Measurements from ENCODE around the gene GTF3C4. TPM values are rescaled to one million over a fixed set of nuclear protein-coding genes. Genes with fewer than 3 reads are reported as not detected.

GTF3C4 gene
- total and polyA plus RNA-seq, 4 donors, result 3.1 to 18.7 (median 10.8) TPM

GRCh38 chr9:132641216-132641615, 29.0 kb upstream of the GTF3C4 start:
- 92 to 94% methylated on average over 4 of the region's 4 CpGs for WGBS, 2 donors
- peaks cover 0 to 3% (median 0%) of the 10 kb centered on the region in 4 donors for H3K9me3 ChIP-seq (ENCODE audit: control insufficient read depth in 4 of 4, insufficient read depth in 3 of 4, low read length in 3 of 4)
- TF ChIP-seq CTCF (IDR thresholded peaks at IDR 0.05; ENCODE audit: control extremely low read depth, extremely low read depth), result no peak
- H3K4me3 ChIP-seq, result no peak overlapping the region
- H3K4me1 ChIP-seq (ENCODE audit: control insufficient read depth in 5 of 5, insufficient read depth in 5 of 5, low read length in 5 of 5), result no peaks in the 10 kb centered on the region
- H3K36me3 ChIP-seq (ENCODE audit: control insufficient read depth in 4 of 4, insufficient read depth in 4 of 4, low read length in 4 of 4), result peaks cover 24 to 45% (median 37%) of the 10 kb centered on the region in 4 donors
- H3K27ac ChIP-seq (ENCODE audit: low read depth in 1 of 2, low read length in 1 of 2), result no peak overlapping the region
- no peaks in the 10 kb centered on the region for H3K27me3 ChIP-seq (ENCODE audit: control insufficient read depth in 3 of 3, insufficient read depth in 3 of 3, low read length in 2 of 3)
- no peak overlapping the region for H3K9ac ChIP-seq (ENCODE audit: insufficient read depth in 1 of 2, low read length in 2 of 2)
- DNase-seq (no peak), ATAC-seq (ENCODE audit: insufficient read depth, low FRiP score) (no peak)

GRCh38 chr9:132644251-132644650, 26.0 kb upstream of the GTF3C4 start:
- no peak overlapping the region for H3K4me3 ChIP-seq
- no peak for TF ChIP-seq CTCF (IDR thresholded peaks at IDR 0.05; ENCODE audit: control extremely low read depth, extremely low read depth)
- ATAC-seq (ENCODE audit: insufficient read depth, low FRiP score), result no peak
- DNase-seq, result no peak
- WGBS, 2 donors, result 89 to 93% methylated on average over 3 of the region's 3 CpGs
- H3K36me3 ChIP-seq (ENCODE audit: control insufficient read depth in 4 of 4, insufficient read depth in 4 of 4, low read length in 4 of 4), result peaks cover 41 to 58% (median 45%) of the 10 kb centered on the region in 4 donors
- H3K4me1 ChIP-seq (ENCODE audit: control insufficient read depth in 5 of 5, insufficient read depth in 5 of 5, low read length in 5 of 5), result no peaks in the 10 kb centered on the region
- H3K9ac ChIP-seq (ENCODE audit: insufficient read depth in 1 of 2, low read length in 2 of 2), result no peak overlapping the region
- peaks cover 0 to 3% (median 0%) of the 10 kb centered on the region in 4 donors for H3K9me3 ChIP-seq (ENCODE audit: control insufficient read depth in 4 of 4, insufficient read depth in 3 of 4, low read length in 3 of 4)
- no peak overlapping the region for H3K27ac ChIP-seq (ENCODE audit: low read depth in 1 of 2, low read length in 1 of 2)
- no peaks in the 10 kb centered on the region for H3K27me3 ChIP-seq (ENCODE audit: control insufficient read depth in 3 of 3, insufficient read depth in 3 of 3, low read length in 2 of 3)

GRCh38 chr9:132645306-132645705, 25.0 kb upstream of the GTF3C4 start:
- H3K9me3 ChIP-seq (ENCODE audit: control insufficient read depth in 4 of 4, insufficient read depth in 3 of 4, low read length in 3 of 4), result peaks cover 0 to 3% (median 0%) of the 10 kb centered on the region in 4 donors
- H3K36me3 ChIP-seq (ENCODE audit: control insufficient read depth in 4 of 4, insufficient read depth in 4 of 4, low read length in 4 of 4), result peaks cover 40 to 68% (median 44%) of the 10 kb centered on the region in 4 donors
- H3K27ac ChIP-seq (ENCODE audit: low read depth in 1 of 2, low read length in 1 of 2), result no peak overlapping the region
- no peak overlapping the region for H3K9ac ChIP-seq (ENCODE audit: insufficient read depth in 1 of 2, low read length in 2 of 2)
- no peak for TF ChIP-seq CTCF (IDR thresholded peaks at IDR 0.05; ENCODE audit: control extremely low read depth, extremely low read depth)
- no peaks in the 10 kb centered on the region for H3K4me1 ChIP-seq (ENCODE audit: control insufficient read depth in 5 of 5, insufficient read depth in 5 of 5, low read length in 5 of 5)
- no peaks in the 10 kb centered on the region for H3K27me3 ChIP-seq (ENCODE audit: control insufficient read depth in 3 of 3, insufficient read depth in 3 of 3, low read length in 2 of 3)
- H3K4me3 ChIP-seq, result no peak overlapping the region
- DNase-seq (no peak), ATAC-seq (ENCODE audit: insufficient read depth, low FRiP score) (no peak)
- WGBS, 2 donors, result 98% methylated on average over 8 of the region's 8 CpGs

- DNase-seq (no peak), ATAC-seq (ENCODE audit: insufficient read depth, low FRiP score) (no peak)
- peaks cover 0 to 3% (median 0%) of the 10 kb centered on the region in 4 donors for H3K9me3 ChIP-seq (ENCODE audit: control insufficient read depth in 4 of 4, insufficient read depth in 3 of 4, low read length in 3 of 4)
- peaks cover 40 to 71% (median 44%) of the 10 kb centered on the region in 4 donors for H3K36me3 ChIP-seq (ENCODE audit: control insufficient read depth in 4 of 4, insufficient read depth in 4 of 4, low read length in 4 of 4)
- H3K27ac ChIP-seq (ENCODE audit: low read depth in 1 of 2, low read length in 1 of 2), result no peak overlapping the region
- H3K4me3 ChIP-seq, result no peak overlapping the region
- H3K27me3 ChIP-seq (ENCODE audit: control insufficient read depth in 3 of 3, insufficient read depth in 3 of 3, low read length in 2 of 3), result no peaks in the 10 kb centered on the region
- no peak for TF ChIP-seq CTCF (IDR thresholded peaks at IDR 0.05; ENCODE audit: control extremely low read depth, extremely low read depth)
- no peaks in the 10 kb centered on the region for H3K4me1 ChIP-seq (ENCODE audit: control insufficient read depth in 5 of 5, insufficient read depth in 5 of 5, low read length in 5 of 5)
- H3K9ac ChIP-seq (ENCODE audit: insufficient read depth in 1 of 2, low read length in 2 of 2), result no peak overlapping the region
- WGBS, 2 donors, result 95 to 98% methylated on average over 15 of the region's 15 CpGs
These were observed 24.6 kb upstream of the GTF3C4 start for GRCh38 chr9:132645711-132646110.
